B cell (primary cell): ENCODE data around the gene BNC2. TPM values are rescaled to one million over a fixed set of nuclear protein-coding genes. Genes with fewer than 3 reads are reported as not detected.

Source experiments
- ATAC-seq: fragments of 200-7000 bp; cut with Tn5 transposase; one replicate; pipeline ENCODE4 v1.10.0; 2021; ENCODE audit warnings: low read depth, mild to moderate bottlenecking, moderate number of reproducible peaks, moderate library complexity
- CTCF ChIA-PET: fragments of 350-600 bp; sonication (Branson Sonifier 250); formaldehyde crosslinking; loops from one replicate; lab custom pipeline; 2021; ENCODE audit warnings: antibody characterized with exemption, inconsistent platforms; lab: Charles Lee
- POLR2A ChIA-PET: fragments of 350-600 bp; sonication (Branson Sonifier 250); formaldehyde crosslinking; loops from one replicate; lab custom pipeline; 2021; ENCODE audit warnings: antibody characterized with exemption; lab: Charles Lee
- DNase-seq: peaks from one replicate; pipeline ENCODE4 v3.0.0; 2013
- H2AFZ ChIP-seq: 2 replicates; pipeline ENCODE4 v1.6.1; 2012; ENCODE audit warnings: mild to moderate bottlenecking, low read depth, low read length; ENCODE audit not compliant: insufficient read depth, poor library complexity, severe bottlenecking
- H3K27ac ChIP-seq, 2 donors: 1 replicate in 1 of 2; 2 replicates in 1 of 2; pipeline ENCODE4 v1.5.1; 2012 to 2013; ENCODE audit warnings: low read length in 2 of 2, mild to moderate bottlenecking in 2 of 2, moderate library complexity in 1 of 2
- H3K27me3 ChIP-seq, 4 experiments: fragments of 200-600 bp in 1 of 4; sonication (generic) in 1 of 4; replicated peaks in 1 of 4; 1 replicate in 2 of 4; 2 replicates in 2 of 4; pipeline versions ENCODE4 v1.6.1 to v1.7.0; 2013 to 2016; ENCODE audit warnings: low read length in 3 of 4, mild to moderate bottlenecking in 2 of 4, mixed read lengths in 1 of 4, moderate library complexity in 1 of 4; ENCODE audit not compliant: insufficient read depth in 4 of 4, control insufficient read depth in 3 of 4; ENCODE audit errors: control extremely low read depth in 1 of 4
- H3K36me3 ChIP-seq, 2 experiments: replicated peaks in 1 of 2; 1 replicate in 1 of 2; 2 replicates in 1 of 2; pipeline versions ENCODE4 v1.6.1 to v1.7.1; 2013; ENCODE audit warnings: low read length in 1 of 2; ENCODE audit not compliant: insufficient read depth in 2 of 2, control insufficient read depth in 1 of 2; ENCODE audit errors: control extremely low read depth in 1 of 2, extremely low read depth in 1 of 2
- H3K4me1 ChIP-seq, 2 donors: fragments of 200-600 bp in 1 of 2; sonication (generic) in 1 of 2; 1 replicate in 1 of 2; 2 replicates in 1 of 2; pipeline versions ENCODE4 v1.5.1 to v1.6.1; 2013 to 2017; ENCODE audit warnings: low read length in 2 of 2; ENCODE audit not compliant: control insufficient read depth in 2 of 2, insufficient read depth in 2 of 2
- H3K4me2 ChIP-seq: replicated peaks from 2 replicates; pipeline ENCODE3; 2012; ENCODE audit warnings: mild to moderate bottlenecking, low read depth, low read length; ENCODE audit not compliant: poor library complexity, severe bottlenecking
- H3K4me3 ChIP-seq, 5 experiments: fragments of 200-600 bp in 1 of 5; sonication (generic) in 1 of 5; 1 replicate in 3 of 5; 2 replicates in 2 of 5; pipeline versions ENCODE4 v1.5.1 to v1.7.0; 2011 to 2016; ENCODE audit warnings: low read length in 4 of 5, mild to moderate bottlenecking in 4 of 5, low read depth in 2 of 5, control low read depth in 1 of 5, moderate library complexity in 1 of 5; ENCODE audit not compliant: insufficient read depth in 1 of 5; ENCODE audit errors: control extremely low read depth in 1 of 5, extremely low read depth in 1 of 5
- H3K79me2 ChIP-seq: fragments of 200-600 bp; sonication (generic); one replicate; pipeline ENCODE4 v1.6.0; 2016; ENCODE audit warnings: low read length; ENCODE audit not compliant: control insufficient read depth, insufficient read depth
- H3K9ac ChIP-seq: fragments of 200-600 bp; sonication (generic); 2 replicates; pipeline ENCODE4 v1.6.1; 2017; ENCODE audit warnings: mild to moderate bottlenecking, low read length, moderate library complexity
- H3K9me3 ChIP-seq, 3 donors: one replicate each; pipeline versions ENCODE4 v1.6.1 to v1.7.1; 2013; ENCODE audit warnings: low read length in 2 of 3; ENCODE audit not compliant: control insufficient read depth in 2 of 3, insufficient read depth in 1 of 3; ENCODE audit errors: control extremely low read depth in 1 of 3
- H4K20me1 ChIP-seq: 2 replicates; pipeline ENCODE4 v1.6.0; 2012; ENCODE audit warnings: mild to moderate bottlenecking, low read length; ENCODE audit not compliant: insufficient read depth, control insufficient read depth, poor library complexity, severe bottlenecking
- H3K27ac Mint-ChIP-seq: one replicate; pipeline ENCODE4 v1.8.0; 2021; ENCODE audit warnings: mixed read lengths
- H3K27me3 Mint-ChIP-seq: one replicate; pipeline ENCODE4 v1.8.0; 2021; ENCODE audit warnings: mixed read lengths
- H3K4me1 Mint-ChIP-seq: one replicate; pipeline ENCODE4 v1.8.0; 2021; ENCODE audit warnings: mixed read lengths
- H3K4me3 Mint-ChIP-seq: one replicate; pipeline ENCODE4 v1.8.0; 2021; ENCODE audit warnings: mixed read lengths
- H3K9me3 Mint-ChIP-seq: one replicate; pipeline ENCODE4 v1.8.0; 2022; ENCODE audit warnings: mixed read lengths; ENCODE audit not compliant: insufficient read depth
- EZH2 ChIP-seq: IDR thresholded peaks from 2 replicates; pipeline ENCODE4 v1.6.1; 2012; ENCODE audit warnings: borderline replicate concordance, low read depth, mild to moderate bottlenecking, moderate library complexity, low read length; ENCODE audit not compliant: insufficient read depth, poor library complexity, severe bottlenecking
- WGBS: methylation state at CpG from one replicate; pipeline ENCODE4 v1.1.5; 2013; ENCODE audit warnings: missing lambda C conversion rate; ENCODE audit not compliant: insufficient coverage; 5-methylcytosine and 5-hydroxymethylcytosine counted together
- intact Hi-C: fragments of 100-400 bp; cut with micrococcal nuclease; formaldehyde crosslinking; loops from one replicate; pipeline ENCODE4 v1.10.0; 2022
- polyA plus RNA-seq: library from polyadenylated mRNA; depleted of rRNA; stranded (reverse); fragments of >200 nt; gene quantifications from 2 replicates; pipeline ENCODE4 v1.2.3, GENCODE V29; 2012
- total RNA-seq, 2 donors: library from RNA; stranded (reverse); fragments of 120-200 nt in 1 of 2; gene quantifications; 1 replicate in 1 of 2; 2 replicates in 1 of 2; pipeline versions ENCODE4 v1.2.3 to v1.2.4, GENCODE V29; 2013 to 2022
- TF ChIP-seq, protein P1 (sequence below): fragments of 200-600 bp; IDR thresholded peaks from one replicate; pipeline ENCODE4 v1.8.0; 2022; ENCODE audit warnings: antibody characterized with exemption, mild to moderate bottlenecking

The BNC2 gene
- total and polyA plus RNA-seq, 2 donors (not counting 1 experiment from before 2014, with no cell fraction given) = 0.01 TPM; not detected in 1

GRCh38 chr9:16551692-16552091, 318.8 kb downstream of the BNC2 start:
- ChIA-PET CTCF (no interaction called here), POLR2A (no interaction called here)
- TF ChIP-seq EZH2 = no peak
- TF ChIP-seq, protein P1, sequence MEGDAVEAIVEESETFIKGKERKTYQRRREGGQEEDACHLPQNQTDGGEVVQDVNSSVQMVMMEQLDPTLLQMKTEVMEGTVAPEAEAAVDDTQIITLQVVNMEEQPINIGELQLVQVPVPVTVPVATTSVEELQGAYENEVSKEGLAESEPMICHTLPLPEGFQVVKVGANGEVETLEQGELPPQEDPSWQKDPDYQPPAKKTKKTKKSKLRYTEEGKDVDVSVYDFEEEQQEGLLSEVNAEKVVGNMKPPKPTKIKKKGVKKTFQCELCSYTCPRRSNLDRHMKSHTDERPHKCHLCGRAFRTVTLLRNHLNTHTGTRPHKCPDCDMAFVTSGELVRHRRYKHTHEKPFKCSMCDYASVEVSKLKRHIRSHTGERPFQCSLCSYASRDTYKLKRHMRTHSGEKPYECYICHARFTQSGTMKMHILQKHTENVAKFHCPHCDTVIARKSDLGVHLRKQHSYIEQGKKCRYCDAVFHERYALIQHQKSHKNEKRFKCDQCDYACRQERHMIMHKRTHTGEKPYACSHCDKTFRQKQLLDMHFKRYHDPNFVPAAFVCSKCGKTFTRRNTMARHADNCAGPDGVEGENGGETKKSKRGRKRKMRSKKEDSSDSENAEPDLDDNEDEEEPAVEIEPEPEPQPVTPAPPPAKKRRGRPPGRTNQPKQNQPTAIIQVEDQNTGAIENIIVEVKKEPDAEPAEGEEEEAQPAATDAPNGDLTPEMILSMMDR = no peak
- H3K36me3 ChIP-seq = no peaks in the 10 kb centered on the region
- H3K27ac ChIP-seq = no peak overlapping the region
- H2AFZ ChIP-seq = no peak overlapping the region
- ATAC-seq (no peak), DNase-seq (no peak)
- H4K20me1 ChIP-seq = no peaks in the 10 kb centered on the region
- no peaks in the 10 kb centered on the region for H3K79me2 ChIP-seq
- no peak overlapping the region for H3K4me3 Mint-ChIP-seq
- no peak overlapping the region for H3K4me3 ChIP-seq
- H3K4me1 Mint-ChIP-seq = no peaks in the 10 kb centered on the region
- H3K4me2 ChIP-seq = no peak overlapping the region
- intact Hi-C loops = no loop called here
- no peaks in the 10 kb centered on the region for H3K4me1 ChIP-seq
- H3K27me3 ChIP-seq = no peaks in the 10 kb centered on the region
- peaks cover 0 to 7% (median 0%) of the 10 kb centered on the region in 3 donors for H3K9me3 ChIP-seq
- no peaks in the 10 kb centered on the region for H3K27me3 Mint-ChIP-seq
- no peaks in the 10 kb centered on the region for H3K9me3 Mint-ChIP-seq
- H3K27ac Mint-ChIP-seq = no peak overlapping the region
- no CpG with 5 or more reads among the region's 1 CpG for WGBS
- H3K9ac ChIP-seq = no peak overlapping the region

- no peaks in the 10 kb centered on the region for H3K79me2 ChIP-seq
- WGBS = no CpG with 5 or more reads among the region's 3 CpGs
Measured at GRCh38 chr9:16545639-16546038, 324.8 kb downstream of the BNC2 start.

More at GRCh38 chr9:16545639-16546038, 324.8 kb downstream of the BNC2 start:
- H2AFZ ChIP-seq = no peak overlapping the region
- no peaks in the 10 kb centered on the region for H3K27me3 ChIP-seq
- no peak overlapping the region for H3K4me2 ChIP-seq
- Mint-ChIP-seq H3K9me3 (no peaks in the 10 kb centered on the region), H3K27ac (no peak overlapping the region), H3K4me3 (no peak overlapping the region), H3K27me3 (no peaks in the 10 kb centered on the region), H3K4me1 (no peaks in the 10 kb centered on the region)
- no peak overlapping the region for H3K4me3 ChIP-seq
- TF ChIP-seq, protein P1 = no peak
- no peak for TF ChIP-seq EZH2
- H3K4me1 ChIP-seq = no peaks in the 10 kb centered on the region
- H4K20me1 ChIP-seq = no peaks in the 10 kb centered on the region
- no peak overlapping the region for H3K9ac ChIP-seq
- H3K9me3 ChIP-seq = no peaks in the 10 kb centered on the region
- no peak overlapping the region for H3K27ac ChIP-seq
- DNase-seq (no peak), ATAC-seq (no peak)
- no peaks in the 10 kb centered on the region for H3K36me3 ChIP-seq
- intact Hi-C loops = no loop called here
- POLR2A ChIA-PET = no interaction called here
- CTCF ChIA-PET = no interaction called here
